Left cardiac atrium (tissue), 4 donors: ENCODE results near the gene FBXO24. TPM values are rescaled to one million over a fixed set of nuclear protein-coding genes. Genes with fewer than 3 reads are reported as not detected.
A peak's percentile ranks its signal among the peaks of the same experiment; 100 is the strongest.
"Not testable (repeated sequence)": the region's sequence is repeated elsewhere in the genome, so short reads cannot be mapped to it uniquely, and the experiment has no call there.

Source experiments
- ATAC-seq, 2 donors: fragments of 200-7000 bp; cut with Tn5 transposase; one replicate each; pipeline ENCODE4 v1.9.1; 2020; ENCODE audit warnings: mild to moderate bottlenecking in 2 of 2, moderate library complexity in 2 of 2
- DNase-seq: peaks from one replicate; pipeline ENCODE4 v3.0.0-alpha.2; 2020
- intact Hi-C, 2 donors: fragments of 100-400 bp; cut with DNase I; formaldehyde crosslinking; loops; one replicate each; pipeline versions ENCODE4 v1.14.1 to v1.15.1; 2022 to 2023
- long read RNA-seq: library from polyadenylated mRNA; unstranded; transcript quantifications from one replicate; pipeline ENCODE4 v2.0.0, GENCODE V29; 2021
- total RNA-seq, 2 donors: library from RNA; stranded (reverse); fragmentation: NEBNext Ultra II Directional; extraction: Animal tissue kit (Norgen Biotek cat#: 25700); gene quantifications; one replicate each; pipeline ENCODE4 v1.2.1, GENCODE V29; 2021
- donor health status: DM: no; HTN: yes; CAD: no.
- donor health status: DM: no; HTN: yes; CAD: no; lungs with severe emphysema.
- donor health status: DM: yes; HTN: yes; CAD: no.
- donor health status: Dilated cardiomyopathy.

Gene FBXO24, protein sequence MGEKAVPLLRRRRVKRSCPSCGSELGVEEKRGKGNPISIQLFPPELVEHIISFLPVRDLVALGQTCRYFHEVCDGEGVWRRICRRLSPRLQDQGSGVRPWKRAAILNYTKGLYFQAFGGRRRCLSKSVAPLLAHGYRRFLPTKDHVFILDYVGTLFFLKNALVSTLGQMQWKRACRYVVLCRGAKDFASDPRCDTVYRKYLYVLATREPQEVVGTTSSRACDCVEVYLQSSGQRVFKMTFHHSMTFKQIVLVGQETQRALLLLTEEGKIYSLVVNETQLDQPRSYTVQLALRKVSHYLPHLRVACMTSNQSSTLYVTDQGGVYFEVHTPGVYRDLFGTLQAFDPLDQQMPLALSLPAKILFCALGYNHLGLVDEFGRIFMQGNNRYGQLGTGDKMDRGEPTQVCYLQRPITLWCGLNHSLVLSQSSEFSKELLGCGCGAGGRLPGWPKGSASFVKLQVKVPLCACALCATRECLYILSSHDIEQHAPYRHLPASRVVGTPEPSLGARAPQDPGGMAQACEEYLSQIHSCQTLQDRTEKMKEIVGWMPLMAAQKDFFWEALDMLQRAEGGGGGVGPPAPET
- total RNA-seq = under 1 TPM; 0.31 to 0.62 TPM
- long read RNA-seq, partial matches to known transcripts = 0 of 1 reads
- long read RNA-seq, other reads (novel, unspliced or antisense) = 1 of 1 reads

DNA sequence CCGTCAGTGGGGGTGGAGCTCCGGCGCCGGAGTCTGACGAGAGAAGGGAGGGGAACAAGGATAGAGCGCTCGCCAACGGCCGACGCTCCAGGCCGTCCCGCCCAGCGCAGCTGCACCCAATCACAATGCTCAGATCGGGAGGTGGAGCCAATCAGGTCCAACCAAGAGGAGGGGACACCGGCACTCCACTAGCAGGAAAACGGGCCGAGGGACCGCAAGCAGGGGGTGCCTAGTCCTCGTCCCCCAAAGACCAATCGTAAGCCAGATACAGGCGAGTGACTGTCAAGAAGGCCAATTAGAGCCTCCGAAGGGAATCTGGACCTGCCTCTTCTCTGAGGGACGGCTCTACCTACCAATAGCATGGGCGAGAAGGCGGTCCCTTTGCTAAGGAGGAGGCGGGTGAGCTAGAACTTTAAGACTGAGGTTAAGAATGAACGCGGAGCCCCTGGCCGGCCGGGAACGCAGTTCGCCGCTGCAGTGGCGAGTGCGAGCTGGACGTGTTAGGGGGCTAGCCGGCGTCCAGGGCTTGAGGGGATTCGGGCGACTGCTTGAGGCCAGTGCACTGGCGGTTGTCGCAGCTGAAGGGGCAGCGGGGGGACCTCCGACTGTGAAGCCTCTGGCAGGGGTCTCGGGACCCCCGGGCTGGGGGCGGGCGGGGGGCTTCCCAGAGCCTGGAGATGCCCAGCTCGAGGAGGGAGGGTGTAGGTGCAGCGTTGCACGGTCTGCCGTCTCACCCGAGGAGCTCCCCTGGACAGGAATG lies at the start of gene FBXO24:
TSS of gene FBXO24 (plus strand) at position 63 of the 760 bp plus-strand sequence. CDS start at position 361, 298 bp downstream.
- DNase-seq = peak; percentile 100
- intact Hi-C loops = no loop called here
- peak; percentile 93 for ATAC-seq

DNA sequence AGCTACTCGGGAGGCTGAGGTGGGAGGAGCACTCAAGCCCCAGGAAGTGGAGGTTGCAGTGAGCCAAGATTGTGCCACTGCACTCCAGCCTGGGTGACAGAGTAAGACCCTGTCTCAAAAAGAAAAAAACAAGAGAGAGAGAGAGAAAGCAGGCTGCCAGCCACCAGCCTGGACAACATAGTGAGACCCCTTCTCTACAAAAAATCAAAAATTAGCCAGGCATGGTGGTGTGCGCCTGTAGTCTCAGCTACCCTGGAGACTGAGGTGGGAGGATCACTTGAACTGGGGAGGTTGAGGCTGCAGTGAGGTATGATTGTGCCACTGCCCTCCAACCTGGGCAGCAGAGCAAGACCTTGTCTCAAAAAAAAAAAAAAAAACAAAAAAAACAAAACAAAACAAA lies 49.4 kb upstream of the FBXO24 start:
- ATAC-seq, DNase-seq, intact Hi-C loops: not testable (repeated sequence)

DNA sequence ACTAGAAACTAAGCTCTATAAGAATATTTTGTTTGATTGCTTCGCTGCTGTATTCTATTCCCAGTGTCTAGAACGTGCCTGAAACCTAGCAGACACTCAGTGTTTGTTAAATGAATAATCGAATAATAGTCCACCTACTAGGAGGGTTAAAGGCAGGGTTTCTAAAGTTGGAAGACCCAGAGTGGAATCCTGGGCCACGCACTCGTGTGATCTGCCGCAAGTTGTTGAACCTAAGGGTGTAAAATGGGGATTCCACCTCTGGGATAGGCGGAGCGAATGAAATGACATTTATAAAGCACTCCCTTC lies 47.8 kb upstream of the FBXO24 start:
- intact Hi-C loops = no loop called here
- no peak for DNase-seq
- no peak for ATAC-seq

DNA sequence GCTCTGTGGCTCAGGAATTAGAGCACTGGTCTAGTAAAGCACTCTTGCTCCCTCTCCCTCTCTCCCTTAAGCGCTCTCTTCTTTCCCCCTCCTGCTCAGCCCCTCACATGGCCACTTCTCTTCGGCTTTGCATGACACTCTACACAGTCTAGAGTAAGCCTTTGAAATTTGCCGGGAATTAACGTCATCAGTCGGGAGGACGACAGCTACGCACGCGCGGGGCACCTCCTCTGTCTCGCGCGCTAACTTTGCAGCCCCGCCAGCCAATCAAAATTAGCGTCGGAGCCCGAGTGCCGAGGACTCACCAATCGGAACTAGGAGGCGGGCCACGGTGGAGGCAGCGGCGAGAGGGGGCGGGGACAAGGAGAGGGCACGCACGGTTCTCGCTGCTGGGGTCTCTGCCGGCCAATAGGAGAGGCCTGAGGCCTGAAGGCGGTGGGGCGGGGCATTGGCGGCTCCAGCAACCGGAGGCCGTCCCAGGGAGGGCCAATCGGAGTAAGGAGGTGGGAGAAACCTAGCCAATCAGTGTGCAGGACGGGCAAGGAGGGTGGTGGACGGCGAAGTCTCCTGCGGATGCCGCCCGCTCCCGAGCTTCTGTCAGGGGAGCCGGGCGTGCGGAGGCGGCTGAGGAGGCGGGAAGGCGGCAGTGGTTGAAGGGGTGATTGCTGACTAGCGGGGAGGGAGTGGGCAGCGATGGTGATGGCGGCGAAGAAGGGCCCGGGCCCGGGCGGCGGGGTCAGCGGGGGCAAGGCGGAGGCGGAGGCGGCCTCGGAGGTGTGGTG lies 47.3 kb upstream of the FBXO24 start, which contains the start of gene AGFG2:
TSS of gene AGFG2 (plus strand) at position 550 of the 782 bp plus-strand sequence. CDS start at position 694, 144 bp downstream.
- intact Hi-C loops = no loop called here
- ATAC-seq (peak; percentile 99 to 100), DNase-seq (peak; percentile 100)

DNA sequence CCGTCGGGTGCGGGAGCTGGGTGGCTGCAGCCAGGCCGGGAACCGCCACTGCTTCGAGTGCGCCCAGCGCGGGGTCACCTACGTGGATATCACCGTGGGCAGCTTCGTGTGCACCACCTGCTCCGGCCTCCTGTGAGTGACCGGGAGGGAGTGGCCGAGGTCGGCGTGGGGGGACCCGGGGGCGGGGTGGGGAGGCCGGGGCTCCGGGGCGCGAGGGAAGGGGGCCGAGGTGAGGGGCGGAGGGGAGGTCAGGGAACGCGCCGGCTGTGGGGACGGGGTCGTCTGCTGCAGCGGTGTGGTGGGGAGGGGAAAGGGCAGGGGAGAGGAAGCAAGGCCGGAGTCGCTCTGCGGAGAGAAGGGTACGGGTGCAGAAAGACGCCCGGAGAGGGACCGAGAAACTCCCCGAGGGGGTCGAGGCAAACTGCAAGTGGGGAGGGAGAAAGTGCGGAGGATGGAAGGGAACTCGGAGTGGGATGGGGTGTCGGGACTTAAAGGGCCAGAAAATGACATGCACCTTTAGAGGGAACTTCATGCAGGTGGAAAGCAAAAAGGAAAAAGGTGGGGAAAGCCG lies 46.6 kb upstream of the FBXO24 start:
- DNase-seq (no peak), ATAC-seq (peak in 1 of 2 donors; percentile 1)
- intact Hi-C loops = no loop called here

DNA sequence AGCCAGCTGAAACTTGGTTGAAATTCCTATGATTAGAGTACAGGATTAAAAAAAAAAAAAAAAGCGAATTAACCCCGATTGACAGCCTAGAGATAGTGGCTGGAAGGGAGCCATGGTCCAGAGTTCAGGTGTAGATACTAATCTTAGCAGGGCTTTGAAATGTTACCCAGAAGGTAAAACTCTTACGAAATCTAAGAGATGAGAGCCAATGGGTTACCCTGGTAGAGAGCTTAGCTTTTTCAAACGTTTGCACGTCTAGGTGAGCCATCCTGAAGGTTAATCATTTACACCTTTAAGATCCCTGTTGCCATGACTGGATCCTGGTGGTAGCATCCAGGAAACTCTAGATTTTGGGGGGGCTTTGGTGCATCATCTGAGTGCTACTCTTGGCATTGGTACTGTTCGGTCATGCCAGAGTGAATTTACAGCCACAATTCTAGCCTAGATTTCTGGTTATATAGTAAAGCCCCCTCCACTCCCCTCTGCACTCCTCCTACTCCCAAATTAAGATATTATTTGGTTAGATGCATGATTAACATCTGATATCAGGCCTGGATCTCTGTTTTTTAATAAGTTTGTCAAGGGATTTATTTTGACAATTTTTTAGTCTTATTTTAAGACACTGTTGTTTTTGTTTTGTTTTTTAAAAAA lies 45.9 kb upstream of the FBXO24 start:
- intact Hi-C loops = no loop called here
- DNase-seq (no peak), ATAC-seq (no peak)

DNA sequence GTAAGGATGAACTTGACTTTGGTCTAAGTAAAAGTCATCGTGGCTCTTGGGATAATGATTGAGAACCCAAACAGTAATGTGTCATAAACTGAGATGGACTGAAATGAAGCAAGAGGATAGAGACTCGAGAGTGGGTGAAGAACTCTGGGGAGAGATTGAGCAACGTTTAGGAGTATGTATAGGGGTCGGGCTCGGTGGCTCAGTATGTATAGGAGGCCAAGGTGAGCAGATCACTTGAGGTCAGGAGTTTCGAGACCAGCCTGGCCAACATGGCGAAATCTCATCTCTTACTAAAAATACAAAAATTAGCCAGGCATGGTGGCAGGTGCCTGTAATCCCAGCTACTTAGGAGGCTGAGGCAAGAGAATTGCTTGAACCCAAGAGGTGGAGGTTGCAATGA lies 44.8 kb upstream of the FBXO24 start:
- DNase-seq, intact Hi-C loops, ATAC-seq: not testable (repeated sequence)

DNA sequence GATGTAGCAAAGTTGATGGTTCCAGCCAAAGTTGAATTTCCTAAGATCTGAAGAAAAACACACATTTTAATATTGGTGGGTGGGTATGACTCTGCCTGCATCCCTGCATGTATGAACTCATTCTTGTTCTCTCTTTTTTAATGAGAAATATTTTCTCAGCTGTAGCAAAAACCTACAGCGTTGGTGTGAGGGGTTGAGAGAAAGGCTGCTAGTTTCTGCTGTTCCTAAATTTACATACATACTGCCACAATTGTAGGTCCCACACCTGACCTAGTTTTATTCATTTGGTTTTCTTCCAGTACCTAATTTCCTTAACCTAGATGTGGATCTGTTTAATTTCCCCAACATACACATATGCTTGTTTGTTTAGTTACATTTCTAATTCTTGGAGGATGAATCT lies 42.5 kb upstream of the FBXO24 start:
- DNase-seq (no peak), ATAC-seq (no peak)
- intact Hi-C loops = no loop called here

DNA sequence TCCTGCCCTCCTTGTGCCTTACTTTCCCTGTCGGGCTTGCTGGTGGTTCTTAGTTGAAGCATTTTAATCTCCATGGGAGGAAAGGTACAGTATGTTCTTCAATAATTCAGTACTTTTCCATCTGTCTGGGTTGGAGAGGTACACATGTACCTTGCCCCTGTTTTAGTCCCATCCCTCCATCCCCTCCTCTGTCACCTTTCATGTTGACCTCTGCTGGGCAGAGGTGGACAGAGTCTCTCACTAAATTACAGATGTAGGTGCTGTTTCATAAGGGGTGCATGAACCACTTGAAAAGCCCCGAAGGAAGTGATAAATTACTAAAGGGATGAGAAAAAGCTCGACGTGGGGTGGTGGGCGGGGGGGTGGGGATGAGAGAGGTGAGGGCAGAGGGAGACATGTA lies 41.7 kb upstream of the FBXO24 start:
- ATAC-seq (no peak), DNase-seq (no peak)
- intact Hi-C loops = no loop called here

DNA sequence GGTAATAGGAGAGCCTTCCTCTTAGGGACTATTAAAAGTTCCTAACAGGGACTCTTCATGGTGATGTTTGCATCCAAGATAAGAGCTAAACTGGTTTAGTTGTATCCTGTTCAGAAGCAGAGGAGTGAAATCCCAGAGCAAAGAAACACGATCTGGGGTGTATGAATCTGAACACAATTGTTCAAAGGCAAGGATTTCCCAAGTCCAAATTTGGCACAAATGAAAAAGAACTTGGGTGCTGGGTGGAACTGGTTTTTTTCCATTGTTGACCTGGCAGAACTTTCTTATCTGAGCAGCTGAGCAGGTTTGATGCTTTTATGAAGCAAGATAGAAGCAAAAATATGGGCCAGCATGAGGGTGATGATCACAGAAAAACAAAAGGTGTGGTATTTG lies 41.2 kb upstream of the FBXO24 start:
- ATAC-seq (peak in 1 of 2 donors; percentile 28), DNase-seq (no peak)
- intact Hi-C loops = loop anchor here in 1 of 2 donors (5.0 kb wide), 1 partner anchor 68 kb away; the partner anchor contains the start of gene TSC22D4

DNA sequence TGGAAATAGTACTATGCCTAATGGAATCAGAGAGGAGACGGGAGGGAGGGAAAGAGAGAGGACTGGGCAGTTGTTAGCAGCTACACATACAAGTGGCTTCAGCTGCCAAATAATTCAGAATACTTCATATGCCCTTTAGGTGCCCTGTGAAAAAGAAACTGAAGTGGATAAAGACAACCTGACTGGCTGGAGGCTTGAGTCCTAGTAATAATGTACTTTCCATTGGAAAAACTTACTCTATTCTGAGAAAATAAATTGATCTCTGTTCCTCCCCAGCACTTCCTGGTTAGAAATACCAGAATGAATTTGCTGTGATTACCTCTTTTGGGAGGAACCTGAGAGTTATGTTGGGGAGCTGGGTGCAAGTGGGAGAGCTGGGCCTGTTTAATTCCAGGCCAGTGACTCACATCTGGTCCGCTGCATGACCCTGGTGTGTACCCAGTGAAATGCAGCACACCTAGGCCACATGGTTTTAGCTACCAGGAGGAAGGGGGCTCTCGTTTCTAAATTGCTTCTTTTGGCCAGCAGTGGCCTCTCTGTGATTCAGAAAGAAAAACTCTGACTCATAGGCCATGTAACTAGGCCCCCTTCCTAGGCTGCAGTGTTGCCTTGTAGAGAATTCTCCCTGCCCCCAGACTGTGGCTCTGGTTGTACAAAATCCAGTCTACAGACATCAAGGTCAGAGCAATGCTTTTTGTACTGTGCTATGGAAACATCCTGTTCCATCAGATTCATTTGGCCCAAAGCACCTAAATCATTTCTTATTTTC lies 40.6 kb upstream of the FBXO24 start:
- intact Hi-C loops = loop anchor here in 1 of 2 donors (5.0 kb wide), 1 partner anchor 68 kb away; the partner anchor contains the start of gene TSC22D4
- DNase-seq = peak; percentile 52
- ATAC-seq = peak; percentile 77 to 90

DNA sequence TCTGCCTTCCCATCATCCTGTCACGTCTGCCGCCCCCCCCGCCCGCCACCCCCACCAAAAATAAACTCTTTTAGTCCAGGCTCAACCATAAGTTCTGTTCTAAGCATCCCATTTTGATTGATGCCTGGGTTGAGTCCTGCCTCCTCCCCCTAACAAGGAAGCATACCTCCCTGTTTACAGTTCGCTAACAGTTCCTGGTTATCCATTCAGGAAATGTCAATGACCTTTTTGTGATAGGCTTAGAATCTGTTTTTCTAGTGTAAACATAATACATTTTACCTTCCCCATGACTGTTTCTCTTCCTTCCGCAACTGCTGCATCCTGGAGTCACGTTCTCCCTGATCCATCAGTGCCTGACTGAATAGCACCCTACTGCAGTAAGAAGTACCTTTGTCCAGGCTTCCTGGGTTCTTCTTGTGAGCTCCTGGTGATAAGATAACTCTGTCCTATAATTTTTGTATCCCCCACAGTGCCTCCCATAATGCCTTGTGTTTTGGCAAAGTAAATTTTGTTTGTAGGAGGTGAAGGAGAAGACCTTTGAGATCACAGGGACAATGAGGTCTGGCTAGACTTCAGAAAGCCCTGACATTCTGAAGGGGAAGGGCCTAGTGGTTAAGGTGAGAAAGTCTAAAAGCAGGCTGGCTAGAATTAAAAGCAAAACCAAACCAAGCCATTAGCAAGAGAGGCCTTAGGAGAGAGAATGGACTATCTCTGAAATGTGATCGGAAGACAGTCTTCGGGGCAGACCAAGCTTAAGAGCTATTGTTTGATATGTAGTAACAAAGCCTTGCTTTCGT lies 39.8 kb upstream of the FBXO24 start:
- no peak for DNase-seq
- peak in 1 of 2 donors; percentile 28 for ATAC-seq
- intact Hi-C loops = loop anchor here in 1 of 2 donors (5.0 kb wide), 1 partner anchor 69 kb away; the partner anchor contains the start of gene TSC22D4

DNA sequence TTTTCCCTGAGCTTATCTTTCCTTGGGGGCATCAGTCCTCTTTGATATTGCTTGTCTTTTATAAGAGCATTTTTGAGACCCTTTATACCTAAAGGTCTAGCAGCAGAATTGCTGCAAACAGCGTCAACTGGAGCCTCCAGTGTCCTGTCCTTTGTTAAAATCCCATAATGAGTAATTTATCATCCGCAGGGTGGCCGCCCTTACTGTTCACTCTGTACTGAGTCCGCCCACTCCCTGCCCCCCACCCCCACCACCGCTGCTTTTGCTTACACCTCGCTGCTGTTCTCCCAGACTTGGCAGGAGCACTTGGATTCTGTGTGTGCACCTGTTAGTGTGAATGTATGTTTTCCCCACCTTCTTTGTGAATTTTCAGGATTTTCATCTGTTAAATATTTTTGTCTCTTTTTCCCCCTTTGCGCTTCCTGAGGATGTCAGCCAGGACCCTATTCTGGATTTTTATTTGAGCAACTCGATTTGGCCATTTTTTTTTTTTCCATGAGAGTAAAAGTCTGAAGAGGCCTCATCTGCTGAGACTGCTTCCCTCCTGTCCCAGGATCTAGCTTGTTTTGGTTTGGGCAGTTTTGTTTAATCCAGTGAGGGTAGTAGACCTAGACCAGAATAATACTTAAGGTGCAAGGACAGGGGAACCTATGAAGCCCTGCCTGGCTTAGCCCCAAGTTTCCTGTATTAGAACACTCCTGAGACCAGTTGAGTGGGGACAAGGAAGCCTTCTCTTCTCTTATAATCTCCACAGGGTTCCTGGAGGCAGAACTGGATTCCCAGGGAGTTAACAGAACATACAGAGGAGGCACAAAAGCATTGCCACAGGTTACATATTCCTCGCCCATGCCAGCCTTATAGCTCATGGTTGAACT lies 39.0 kb upstream of the FBXO24 start:
- DNase-seq = no peak
- peak in 1 of 2 donors; percentile 4 for ATAC-seq
- intact Hi-C loops = loop anchor here in 1 of 2 donors (5.0 kb wide), 1 partner anchor 70 kb away; the partner anchor contains the start of gene TSC22D4

DNA sequence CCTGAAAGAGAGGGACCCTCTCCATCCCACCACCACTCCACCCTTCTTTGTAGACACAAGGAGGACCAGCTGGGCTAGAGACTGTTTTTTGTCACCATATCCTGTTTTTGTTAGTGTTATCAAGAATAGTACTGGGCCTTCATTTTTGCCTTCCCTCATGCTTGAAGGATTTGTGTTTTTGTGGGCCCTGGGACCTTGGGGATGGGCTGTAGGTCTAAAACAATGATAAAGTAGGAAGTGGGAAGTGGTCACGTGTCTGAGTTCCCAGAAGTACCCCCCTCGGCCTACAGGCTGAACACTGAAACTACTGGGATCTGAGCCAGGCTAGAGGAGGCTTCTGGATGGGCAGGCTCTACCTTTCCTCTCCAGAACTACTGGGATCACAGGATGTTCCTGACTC lies 38.3 kb upstream of the FBXO24 start:
- ATAC-seq = peak; percentile 9 to 58

DNA sequence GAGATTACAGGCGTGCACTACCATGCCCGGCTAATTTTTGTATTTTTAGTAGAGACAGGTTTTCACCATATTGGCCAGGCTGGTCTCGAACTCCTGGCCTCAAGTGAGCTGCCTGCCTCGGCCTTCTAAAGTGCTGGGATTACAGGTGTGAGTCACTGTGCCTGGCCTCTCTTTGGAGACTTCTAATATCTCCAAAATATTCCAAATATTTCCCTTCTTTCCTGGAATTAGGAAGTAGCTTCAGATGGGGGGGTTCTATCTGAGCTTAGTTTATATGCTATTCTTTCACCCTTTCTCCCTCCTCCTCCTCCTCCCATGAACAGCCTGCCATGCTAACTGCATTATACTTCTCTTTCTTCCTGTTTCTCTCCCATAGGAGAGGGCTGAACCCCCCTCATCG lies 37.7 kb upstream of the FBXO24 start:
- DNase-seq, ATAC-seq: not testable (repeated sequence)
- intact Hi-C loops = loop anchor here in 1 of 2 donors (5.0 kb wide), 1 partner anchor 71 kb away; the partner anchor contains the start of gene TSC22D4

More for the DNA sequence above, 38.3 kb upstream of the FBXO24 start:
- no peak for DNase-seq
- intact Hi-C loops = loop anchor here in 1 of 2 donors (5.0 kb wide), 1 partner anchor 71 kb away; the partner anchor contains the start of gene TSC22D4
